PFSK-1 (cell line): ENCODE results near the gene LRRN4CL.
A peak's percentile ranks its signal among the peaks of the same experiment; 100 is the strongest.

Experiments
- FOXP2 ChIP-seq: optimal IDR thresholded peaks from 2 replicates; pipeline ENCODE3; 2011; ENCODE audit warnings: borderline replicate concordance, control low read depth, inconsistent platforms; ENCODE audit not compliant: insufficient read depth; ENCODE audit errors: extremely low read length, extremely low read depth
- POLR2AphosphoS5 ChIP-seq: IDR thresholded peaks from 2 replicates; pipeline ENCODE4 v1.6.1; 2012; ENCODE audit warnings: low read depth, mild to moderate bottlenecking, control low read depth, low read length, moderate library complexity
- REST ChIP-seq, 2 experiments: IDR thresholded peaks; 2 replicates each; pipeline versions ENCODE4 v1.6.1 to v1.8.0; 2011 to 2012; ENCODE audit warnings: low read depth in 2 of 2, low read length in 2 of 2, control low read depth in 1 of 2, inconsistent platforms in 1 of 2, mild to moderate bottlenecking in 1 of 2, moderate library complexity in 1 of 2; ENCODE audit not compliant: insufficient read depth in 1 of 2
- SIN3A ChIP-seq: IDR thresholded peaks from 2 replicates; pipeline ENCODE4 v1.6.1; 2012; ENCODE audit warnings: mild to moderate bottlenecking, low read length, moderate library complexity, borderline replicate concordance; ENCODE audit not compliant: insufficient read depth
- TAF1 ChIP-seq: IDR thresholded peaks from 2 replicates; pipeline ENCODE4 v1.6.1; 2012; ENCODE audit warnings: low read length, control low read depth, borderline replicate concordance; ENCODE audit not compliant: insufficient read depth

Gene LRRN4CL

GRCh38 chr11:62676698-62677097 lies 12.6 kb downstream of the LRRN4CL start:
- TF ChIP-seq FOXP2, result no peak
- TF ChIP-seq SIN3A, result no peak
- TF ChIP-seq POLR2AphosphoS5, result no peak
- TF ChIP-seq REST (IDR thresholded peaks at IDR 0.05; ENCODE audit: insufficient read depth in 1 of 2, low read depth in 2 of 2, low read length in 2 of 2), result no peak
- TF ChIP-seq TAF1, result no peak

- TF ChIP-seq REST (IDR thresholded peaks at IDR 0.05; ENCODE audit: insufficient read depth in 1 of 2, low read depth in 2 of 2, low read length in 2 of 2) (no peak), POLR2AphosphoS5 (no peak), SIN3A (no peak), TAF1 (no peak)
These were observed 16.2 kb downstream of the LRRN4CL start for GRCh38 chr11:62673196-62673525.

GRCh38 chr11:62671608-62672389 lies 17.5 kb downstream of the LRRN4CL start, which contains the start of the genes LBHD1 and UQCC3:
Gene LBHD1 (minus strand): TSS chr11:62672267. CDS start chr11:62670031, 2,236 bp downstream.
Gene UQCC3 (plus strand): TSS chr11:62671673. CDS start chr11:62671746, 73 bp downstream.
- peak; percentile 84 for TF ChIP-seq POLR2AphosphoS5
- no peak for TF ChIP-seq FOXP2
- TF ChIP-seq REST (IDR thresholded peaks at IDR 0.05; ENCODE audit: insufficient read depth in 1 of 2, low read depth in 2 of 2, low read length in 2 of 2), result peak in 1 of 2 experiments; percentile 59; a peak in 1 of 4 replicates
- TF ChIP-seq TAF1, result peak; percentile 92
- TF ChIP-seq SIN3A, result peak; percentile 69; the same call in 1 of the 2 replicates

- TF ChIP-seq POLR2AphosphoS5 (no peak), FOXP2 (no peak), TAF1 (no peak)
These were observed 18.1 kb downstream of the LRRN4CL start for GRCh38 chr11:62671236-62671607.

GRCh38 chr11:62669420-62670161 lies 19.7 kb downstream of the LRRN4CL start:
- TF ChIP-seq REST (IDR thresholded peaks at IDR 0.05; ENCODE audit: insufficient read depth in 1 of 2, low read depth in 2 of 2, low read length in 2 of 2), result no peak
- no peak for TF ChIP-seq SIN3A
- TF ChIP-seq POLR2AphosphoS5, result no peak
- TF ChIP-seq TAF1, result no peak
- no peak for TF ChIP-seq FOXP2
